Upper lobe of left lung (tissue), 4 donors: Measurements from ENCODE around the gene PIGV.

Source experiments
- POLR2A ChIP-seq, 4 donors: fragments of 450-650 bp; IDR thresholded peaks; one replicate each; pipeline ENCODE4 v1.5.1; 2016 to 2017; ENCODE audit warnings: antibody characterized with exemption in 4 of 4, mild to moderate bottlenecking in 2 of 4
- POLR2AphosphoS5 ChIP-seq, 2 donors: sonication (generic); formaldehyde crosslinking; IDR thresholded peaks; one replicate each; pipeline ENCODE4 v1.5.1; 2017; ENCODE audit warnings: antibody characterized with exemption in 2 of 2
- TF ChIP-seq, protein P1 (sequence below), 6 experiments: fragments of 450-650 bp in 4 of 6; fragments of 200-600 bp in 2 of 6; sonication (generic) in 2 of 6; IDR thresholded peaks; one replicate each; pipeline ENCODE4 v1.5.1; 2016 to 2019; ENCODE audit warnings: antibody characterized with exemption in 6 of 6

DNA sequence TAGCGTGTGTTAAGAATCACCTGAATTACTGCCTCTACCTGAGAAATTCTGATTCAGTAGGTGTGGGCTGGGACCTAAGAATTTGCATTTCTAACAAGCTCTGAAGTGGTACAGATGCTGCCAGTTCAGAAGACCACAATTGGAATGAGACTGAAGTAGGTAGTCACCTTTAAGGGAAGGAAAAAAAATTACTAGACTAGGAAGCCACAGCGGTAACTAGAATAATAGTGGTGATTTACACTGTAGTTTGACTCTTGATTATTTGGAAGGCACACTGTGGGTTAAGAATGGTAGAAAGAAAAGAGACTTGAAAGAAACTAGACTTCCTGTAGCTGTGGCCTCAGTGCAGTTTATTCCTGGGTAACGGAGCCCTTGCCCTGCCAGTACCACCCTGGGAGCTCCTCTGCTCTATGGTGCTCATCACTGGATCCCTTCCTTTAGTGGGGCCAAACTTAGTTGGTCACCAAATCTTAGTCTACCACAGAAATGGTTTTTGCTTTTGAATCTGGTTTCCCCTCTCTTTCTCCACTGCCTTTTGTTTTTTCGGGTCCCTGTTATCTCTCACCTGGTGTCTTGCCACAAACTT lies 48.3 kb upstream of the PIGV start:
- TF ChIP-seq POLR2A (IDR thresholded peaks at IDR 0.05) (no peak), POLR2AphosphoS5 (IDR thresholded peaks at IDR 0.05) (no peak)
- TF ChIP-seq, protein P1, sequence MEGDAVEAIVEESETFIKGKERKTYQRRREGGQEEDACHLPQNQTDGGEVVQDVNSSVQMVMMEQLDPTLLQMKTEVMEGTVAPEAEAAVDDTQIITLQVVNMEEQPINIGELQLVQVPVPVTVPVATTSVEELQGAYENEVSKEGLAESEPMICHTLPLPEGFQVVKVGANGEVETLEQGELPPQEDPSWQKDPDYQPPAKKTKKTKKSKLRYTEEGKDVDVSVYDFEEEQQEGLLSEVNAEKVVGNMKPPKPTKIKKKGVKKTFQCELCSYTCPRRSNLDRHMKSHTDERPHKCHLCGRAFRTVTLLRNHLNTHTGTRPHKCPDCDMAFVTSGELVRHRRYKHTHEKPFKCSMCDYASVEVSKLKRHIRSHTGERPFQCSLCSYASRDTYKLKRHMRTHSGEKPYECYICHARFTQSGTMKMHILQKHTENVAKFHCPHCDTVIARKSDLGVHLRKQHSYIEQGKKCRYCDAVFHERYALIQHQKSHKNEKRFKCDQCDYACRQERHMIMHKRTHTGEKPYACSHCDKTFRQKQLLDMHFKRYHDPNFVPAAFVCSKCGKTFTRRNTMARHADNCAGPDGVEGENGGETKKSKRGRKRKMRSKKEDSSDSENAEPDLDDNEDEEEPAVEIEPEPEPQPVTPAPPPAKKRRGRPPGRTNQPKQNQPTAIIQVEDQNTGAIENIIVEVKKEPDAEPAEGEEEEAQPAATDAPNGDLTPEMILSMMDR (IDR thresholded peaks at IDR 0.05) = no peak
